H9 (cell line): ENCODE results near the gene SLC9A2. TPM values are rescaled to one million over a fixed set of nuclear protein-coding genes. Genes with fewer than 3 reads are reported as not detected.

Experiments used
- DNase-seq: peaks from one replicate; pipeline ENCODE4 v3.0.0-alpha.2; 2017
- H2AFZ ChIP-seq: one replicate; pipeline ENCODE4 v1.6.1; 2013; ENCODE audit warnings: mild to moderate bottlenecking, low read length, control low read depth, moderate library complexity
- H2AK5ac ChIP-seq: 2 replicates; pipeline ENCODE4 v1.6.1; 2013; ENCODE audit warnings: low read length, control low read depth, mixed read lengths; ENCODE audit not compliant: insufficient read length
- H2BK120ac ChIP-seq: one replicate; pipeline ENCODE4 v1.6.1; 2013; ENCODE audit warnings: low read depth, mild to moderate bottlenecking, low read length, control low read depth, inconsistent platforms; ENCODE audit not compliant: poor library complexity, severe bottlenecking
- H2BK12ac ChIP-seq: 2 replicates; pipeline ENCODE4 v1.6.1; 2013; ENCODE audit warnings: low read length, control low read depth, mixed read lengths, low read depth; ENCODE audit not compliant: insufficient read length
- H2BK15ac ChIP-seq: 2 replicates; pipeline ENCODE4 v1.6.1; 2013; ENCODE audit warnings: low read depth, low read length, control low read depth
- H2BK20ac ChIP-seq: one replicate; pipeline ENCODE4 v1.6.1; 2013; ENCODE audit warnings: low read depth, mild to moderate bottlenecking, low read length, control low read depth, inconsistent platforms; ENCODE audit not compliant: poor library complexity, severe bottlenecking
- H2BK5ac ChIP-seq: 2 replicates; pipeline ENCODE4 v1.6.1; 2013; ENCODE audit warnings: low read length, control low read depth, mixed read lengths; ENCODE audit not compliant: insufficient read length
- H3K14ac ChIP-seq: 2 replicates; pipeline ENCODE4 v1.6.1; 2013; ENCODE audit warnings: low read length, control low read depth; ENCODE audit not compliant: insufficient read depth
- H3K18ac ChIP-seq: 2 replicates; pipeline ENCODE4 v1.6.1; 2013; ENCODE audit warnings: low read depth, mild to moderate bottlenecking, mixed read lengths, low read length, control low read depth; ENCODE audit not compliant: insufficient read length
- H3K23ac ChIP-seq: 2 replicates; pipeline ENCODE4 v1.6.1; 2013; ENCODE audit warnings: low read length, control low read depth, mixed read lengths, low read depth; ENCODE audit not compliant: insufficient read length
- H3K23me2 ChIP-seq: 2 replicates; pipeline ENCODE4 v1.6.1; 2013; ENCODE audit warnings: low read depth, mild to moderate bottlenecking, mixed read lengths, low read length, control low read depth; ENCODE audit not compliant: insufficient read length, poor library complexity, severe bottlenecking
- H3K27ac ChIP-seq: 2 replicates; pipeline ENCODE4 v1.5.1; 2013; ENCODE audit warnings: low read length, control low read depth, mixed read lengths, low read depth; ENCODE audit not compliant: insufficient read length
- H3K27me3 ChIP-seq: 2 replicates; pipeline ENCODE4 v1.6.1; 2013; ENCODE audit warnings: low read length, control low read depth, inconsistent platforms; ENCODE audit not compliant: insufficient read depth
- H3K4ac ChIP-seq: 2 replicates; pipeline ENCODE4 v1.6.1; 2013; ENCODE audit warnings: low read depth, mild to moderate bottlenecking, control low read depth, inconsistent platforms, low read length, moderate library complexity
- H3K4me1 ChIP-seq: 2 replicates; pipeline ENCODE4 v1.6.1; 2013; ENCODE audit warnings: low read length, control low read depth, inconsistent platforms; ENCODE audit not compliant: insufficient read depth
- H3K4me2 ChIP-seq: 2 replicates; pipeline ENCODE4 v1.6.1; 2013; ENCODE audit warnings: low read length, control low read depth, mixed read lengths; ENCODE audit not compliant: insufficient read length, insufficient read depth
- H3K56ac ChIP-seq: 2 replicates; pipeline ENCODE4 v1.6.1; 2013; ENCODE audit warnings: low read depth, mild to moderate bottlenecking, mixed read lengths, low read length, control low read depth; ENCODE audit not compliant: insufficient read length
- H3K79me1 ChIP-seq: 2 replicates; pipeline ENCODE4 v1.6.1; 2013; ENCODE audit warnings: low read depth, mild to moderate bottlenecking, moderate library complexity, low read length, control low read depth, inconsistent platforms; ENCODE audit not compliant: insufficient read depth, poor library complexity, severe bottlenecking
- H3K79me2 ChIP-seq: 2 replicates; pipeline ENCODE4 v1.6.1; 2013; ENCODE audit warnings: low read length, control low read depth, inconsistent platforms; ENCODE audit not compliant: insufficient read depth
- H3K9ac ChIP-seq: 2 replicates; pipeline ENCODE4 v1.6.1; 2013; ENCODE audit warnings: low read length, control low read depth, mixed read lengths; ENCODE audit not compliant: insufficient read length; ENCODE audit errors: extremely low read depth
- H3K9me3 ChIP-seq: one replicate; pipeline ENCODE4 v1.6.1; 2013; ENCODE audit warnings: low read depth, low read length, inconsistent platforms; ENCODE audit not compliant: control insufficient read depth
- H3T11ph ChIP-seq: one replicate; pipeline ENCODE4 v1.6.1; 2013; ENCODE audit warnings: mild to moderate bottlenecking, low read length, control low read depth, inconsistent platforms
- H4K20me1 ChIP-seq: one replicate; pipeline ENCODE4 v1.6.1; 2013; ENCODE audit not compliant: control insufficient read depth, insufficient read length, insufficient read depth
- H4K5ac ChIP-seq: 2 replicates; pipeline ENCODE4 v1.6.1; 2013; ENCODE audit warnings: low read depth, mild to moderate bottlenecking, mixed read lengths, low read length, control low read depth; ENCODE audit not compliant: insufficient read length
- H4K8ac ChIP-seq: replicated peaks from 2 replicates; pipeline ENCODE4 v1.6.1; 2013; ENCODE audit warnings: low read length, control low read depth, mixed read lengths, low read depth; ENCODE audit not compliant: insufficient read length
- H4K91ac ChIP-seq: 2 replicates; pipeline ENCODE4 v1.6.1; 2013; ENCODE audit warnings: low read depth, mild to moderate bottlenecking, moderate library complexity, mixed read lengths, low read length, control low read depth; ENCODE audit not compliant: insufficient read length
- H3K27ac Mint-ChIP-seq, 3 experiments: 2 replicates in 2 of 3; 3 replicates in 1 of 3; pipeline ENCODE4 v1.8.0; 2020 to 2021; ENCODE audit warnings: mixed read lengths in 3 of 3, mild to moderate bottlenecking in 1 of 3, moderate library complexity in 1 of 3
- H3K27me3 Mint-ChIP-seq: 2 replicates; pipeline ENCODE4 v1.8.0; 2021; ENCODE audit warnings: low read depth, mild to moderate bottlenecking, moderate library complexity, mixed read lengths
- H3K36me3 Mint-ChIP-seq, 3 experiments: 2 replicates in 2 of 3; 3 replicates in 1 of 3; pipeline ENCODE4 v1.8.0; 2020 to 2021; ENCODE audit warnings: low read depth in 3 of 3, mixed read lengths in 3 of 3; ENCODE audit not compliant: insufficient read depth in 1 of 3
- H3K4me1 Mint-ChIP-seq, 2 experiments: 2 replicates each; pipeline ENCODE4 v1.8.0; 2020; ENCODE audit warnings: mixed read lengths in 2 of 2
- H3K4me3 Mint-ChIP-seq, 2 experiments: 2 replicates in 1 of 2; 3 replicates in 1 of 2; pipeline ENCODE4 v1.8.0; 2020 to 2021; ENCODE audit warnings: mild to moderate bottlenecking in 2 of 2, mixed read lengths in 2 of 2, moderate library complexity in 1 of 2
- H3K9me3 Mint-ChIP-seq, 2 experiments: 2 replicates in 1 of 2; 3 replicates in 1 of 2; pipeline ENCODE4 v1.8.0; 2020; ENCODE audit warnings: mild to moderate bottlenecking in 2 of 2, mixed read lengths in 2 of 2, moderate library complexity in 1 of 2
- CTCF ChIP-seq: fragments of 200-600 bp; sonication (generic); conservative IDR thresholded peaks from 3 replicates; pipeline ENCODE4 v1.8.0; 2021; ENCODE audit warnings: antibody characterized with exemption, mild to moderate bottlenecking
- WGBS: extraction: QIAGEN DNeasy Blood & Tissue Kit; methylation state at CpG from one replicate; pipeline ENCODE4 v1.1.7; 2013; ENCODE audit warnings: missing lambda C conversion rate, low lambda C conversion rate, mixed read lengths; ENCODE audit not compliant: insufficient read length; ENCODE audit errors: extremely low coverage; 5-methylcytosine and 5-hydroxymethylcytosine counted together
- total RNA-seq: library from RNA; stranded (reverse); gene quantifications from 2 replicates; pipeline ENCODE4 v1.2.1, GENCODE V29; 2021

SLC9A2 gene
- total RNA-seq, 1 experiment from 2014 or later = 0.04 TPM

DNA sequence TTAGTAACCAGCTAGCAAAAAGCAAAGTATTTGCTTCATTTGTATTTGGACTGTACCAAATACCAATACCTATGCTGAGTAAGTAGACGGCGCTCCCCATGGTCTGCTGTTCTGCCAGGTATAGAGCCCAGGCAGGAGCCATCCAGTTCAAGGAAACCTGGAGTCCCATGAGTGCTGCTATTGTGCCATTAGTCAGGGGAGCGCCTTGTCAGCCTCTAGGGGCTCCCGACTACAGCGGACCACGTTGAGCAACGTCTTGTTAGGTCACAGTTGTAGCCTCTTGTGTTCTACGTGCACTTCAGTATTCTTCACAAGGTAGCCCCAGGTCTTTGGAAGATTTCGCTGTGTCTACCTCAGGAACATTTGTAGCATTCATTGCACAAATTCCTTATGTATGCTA is 21.6 kb upstream of the SLC9A2 start:
- Histone ChIP-seq H3K4ac (no peak overlapping the region), H3T11ph (no peak overlapping the region), H2BK20ac (no peak overlapping the region), H3K9ac (no peak overlapping the region), H3K79me1 (no peaks in the 10 kb centered on the region), H3K4me2 (no peak overlapping the region), H2AFZ (no peak overlapping the region), H3K56ac (no peak overlapping the region), H3K27ac (no peak overlapping the region), H3K79me2 (no peaks in the 10 kb centered on the region), H2AK5ac (no peak overlapping the region), H3K9me3 (no peaks in the 10 kb centered on the region), H4K20me1 (no peaks in the 10 kb centered on the region), H4K91ac (no peak overlapping the region), H3K23me2 (no peaks in the 10 kb centered on the region), H2BK12ac (no peak overlapping the region), H3K14ac (no peak overlapping the region), H3K18ac (no peak overlapping the region), H4K8ac (no peak overlapping the region), H3K4me1 (no peaks in the 10 kb centered on the region), H4K5ac (no peak overlapping the region), H2BK15ac (no peak overlapping the region), H3K23ac (no peak overlapping the region), H2BK120ac (no peak overlapping the region), H2BK5ac (no peak overlapping the region), H3K27me3 (no peaks in the 10 kb centered on the region)
- no peaks in the 10 kb centered on the region; the same call in 1 of the 2 replicates for H3K27me3 Mint-ChIP-seq
- peak; percentile 38; the same call in 2 of the 3 replicates for TF ChIP-seq CTCF
- no CpG with 5 or more reads among the region's 9 CpGs for WGBS
- no peak overlapping the region for H3K27ac Mint-ChIP-seq
- no peak overlapping the region for H3K4me3 Mint-ChIP-seq
- H3K4me1 Mint-ChIP-seq = no peaks in the 10 kb centered on the region
- peak; percentile 54 for DNase-seq
- no peaks in the 10 kb centered on the region for H3K36me3 Mint-ChIP-seq
- H3K9me3 Mint-ChIP-seq = no peaks in the 10 kb centered on the region
